Caki2 (cell line): ENCODE data around the gene SYS1. TPM values are rescaled to one million over a fixed set of nuclear protein-coding genes. Genes with fewer than 3 reads are reported as not detected.
A peak's percentile ranks its signal among the peaks of the same experiment; 100 is the strongest.

Source experiments
- DNase-seq: peaks from one replicate; pipeline ENCODE4 v3.0.0-alpha.2; 2015; ENCODE audit warnings: low read depth
- in situ Hi-C: cut with HindIII; loops from 2 replicates; pipeline ENCODE4 v1.10.0; 2016; ENCODE audit warnings: low sequenced_read_pairs, low pct_unique_long_range_greater_than_20kb, mixed read lengths
- total RNA-seq: library from RNA; depleted of rRNA; stranded (reverse); fragments of >200 nt; shearing (Covaris generic); gene quantifications from 2 replicates; pipeline ENCODE4 v1.2.3, GENCODE V29; 2014; ENCODE audit warnings: low replicate concordance

SYS1 gene
- total RNA-seq, 1 experiment from 2014 or later: 59.1 TPM

DNA sequence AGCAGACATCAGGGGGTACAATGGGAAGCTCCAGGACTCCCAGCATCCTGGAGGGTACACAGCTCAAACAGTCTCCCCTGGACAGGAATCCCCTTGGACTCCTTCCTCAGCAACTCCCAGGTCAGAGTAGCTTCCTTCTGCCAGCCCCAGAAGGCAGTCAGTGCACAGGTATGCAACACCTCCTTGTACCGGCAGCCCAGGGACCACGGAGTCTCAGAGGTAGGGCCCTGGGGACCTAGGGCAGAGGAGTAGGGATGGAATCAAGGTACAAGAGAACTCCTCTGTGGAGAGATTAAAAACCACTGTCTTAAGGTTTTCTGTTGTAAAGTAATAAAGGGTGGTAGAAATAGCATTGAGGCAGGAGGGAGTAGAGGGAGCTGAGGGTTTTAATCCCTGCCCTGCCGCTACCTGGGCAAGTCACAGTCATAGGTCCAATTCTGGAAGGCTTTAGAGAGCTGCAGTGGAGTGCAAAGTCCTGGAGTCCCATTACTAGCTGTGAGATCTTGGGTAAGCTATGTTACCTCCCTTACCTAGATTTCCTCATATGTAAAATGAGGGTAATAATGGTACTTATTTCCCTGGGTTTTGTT, 7.7 kb downstream of the SYS1 start:
- in situ Hi-C loops: no loop called here
- no peak for DNase-seq

DNA sequence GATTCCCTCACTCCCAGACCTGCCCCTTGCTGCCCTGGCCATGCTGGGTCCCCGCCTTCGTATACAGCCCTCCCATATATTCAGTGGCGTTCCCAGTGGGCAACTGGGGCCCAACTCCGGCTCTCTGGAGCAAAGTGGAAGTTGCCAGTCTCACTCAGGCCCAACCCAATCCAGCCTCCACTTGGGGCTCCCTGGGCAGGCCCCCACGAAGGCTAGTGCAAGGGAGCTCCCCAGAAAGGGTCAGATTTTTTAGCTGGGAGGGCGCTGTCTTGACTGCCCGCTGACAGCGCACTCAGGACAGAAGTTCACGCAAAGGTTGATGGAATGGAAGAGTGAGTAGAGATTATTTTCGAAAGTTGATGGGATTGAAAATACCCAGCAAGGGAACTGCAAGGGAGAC, 9.3 kb downstream of the SYS1 start:
- no peak for DNase-seq
- in situ Hi-C loops: no loop called here

DNA sequence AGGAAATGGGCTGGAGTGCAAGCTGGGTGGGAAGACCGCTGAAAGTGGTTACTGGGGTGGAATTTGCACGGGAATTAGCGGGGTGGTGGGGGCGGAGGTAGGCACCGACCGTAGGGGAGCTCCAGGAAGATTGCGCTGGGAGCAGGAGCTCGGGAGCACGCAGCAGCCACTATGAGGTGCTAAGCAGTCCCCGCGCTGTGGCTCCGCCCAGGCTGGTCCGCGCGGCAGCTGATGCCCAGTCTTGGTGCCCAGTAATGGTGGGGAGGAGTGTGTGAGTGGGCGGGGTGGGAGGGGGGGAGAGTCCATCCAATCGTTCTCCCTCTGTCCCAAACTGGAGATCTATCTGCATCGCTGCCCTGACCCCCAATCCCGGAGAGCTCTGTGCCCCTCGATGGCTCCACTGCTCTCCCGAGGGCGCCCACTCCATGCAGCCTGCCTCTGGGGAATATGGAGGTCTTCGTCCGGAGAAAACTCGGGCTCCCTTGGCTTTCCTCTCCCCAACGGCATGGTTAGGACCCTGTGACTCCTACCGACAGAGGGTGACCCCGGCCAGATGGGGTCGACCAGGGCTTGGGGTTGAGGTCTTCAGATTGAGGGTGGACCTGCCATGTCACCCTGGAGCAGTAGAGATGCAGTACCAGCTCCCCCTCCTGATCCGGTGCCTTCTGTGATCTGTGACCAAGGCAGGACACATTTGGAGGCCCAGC, 9.8 kb downstream of the SYS1 start:
- in situ Hi-C loops: no loop called here

DNA sequence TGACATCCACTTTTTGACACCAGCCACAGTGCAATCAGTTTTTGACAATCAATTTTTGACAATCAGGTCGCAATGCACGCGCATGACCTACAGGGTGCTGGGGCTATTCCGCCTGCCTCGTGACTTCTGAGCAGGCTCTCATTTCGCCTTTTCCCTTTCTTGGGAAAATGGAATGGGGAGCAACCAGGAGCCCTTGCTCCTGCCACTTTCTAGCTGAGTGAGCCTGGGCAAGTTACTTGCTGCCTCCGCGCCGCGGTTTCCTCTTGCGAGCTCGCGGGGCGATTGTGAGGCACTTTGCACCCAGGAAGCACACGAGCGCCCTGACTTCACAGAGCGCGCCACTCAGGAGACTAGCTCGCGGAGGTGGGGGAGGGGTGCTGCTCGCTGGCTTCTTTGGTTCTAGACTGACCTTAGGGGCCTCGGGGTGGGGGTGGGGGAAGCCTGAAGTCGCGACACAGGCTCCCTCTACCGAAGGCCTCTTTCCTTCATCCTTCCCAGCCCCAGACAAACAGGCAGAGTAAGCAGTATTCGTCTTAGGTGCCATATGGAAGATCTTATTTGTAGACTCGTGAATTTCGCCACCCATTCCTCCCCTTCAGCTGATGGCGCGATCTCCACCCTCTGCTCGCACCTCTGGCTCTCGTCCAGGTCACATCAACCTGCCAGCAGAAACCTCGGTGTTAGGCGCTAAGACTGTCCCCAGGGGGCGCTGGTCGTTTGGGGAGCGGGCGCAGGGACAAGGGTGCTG, 10.6 kb downstream of the SYS1 start:
- DNase-seq: peak; percentile 75
- in situ Hi-C loops: no loop called here

More for the DNA sequence above, 9.8 kb downstream of the SYS1 start:
- DNase-seq: no peak

DNA sequence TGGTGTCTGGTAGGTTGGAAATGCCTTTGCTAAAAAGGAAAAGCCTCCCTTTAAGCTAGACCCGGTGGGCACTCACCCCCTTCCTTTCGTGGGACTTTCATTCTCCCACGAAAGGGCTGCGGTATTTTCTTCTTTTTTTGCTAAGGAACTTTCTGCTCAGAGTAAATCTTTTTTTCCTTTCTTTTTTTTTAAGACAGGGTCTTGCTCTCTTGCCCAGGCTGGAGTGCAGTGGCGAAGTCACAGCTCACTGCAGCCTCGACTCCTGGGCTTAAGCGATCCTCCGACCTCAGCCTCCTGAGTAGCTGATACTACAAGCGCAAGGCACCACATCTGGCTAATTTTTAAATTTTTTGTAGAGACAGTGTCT, 11.1 kb downstream of the SYS1 start:
- in situ Hi-C loops: no loop called here
- DNase-seq: no peak

- in situ Hi-C loops: no loop called here
Observed at GRCh38 chr20:45374966-45375365, 12.0 kb downstream of the SYS1 start.

GRCh38 chr20:45377269-45377668, 14.3 kb downstream of the SYS1 start:
- peak; percentile 61 for DNase-seq
- in situ Hi-C loops: no loop called here

More at GRCh38 chr20:45374966-45375365, 12.0 kb downstream of the SYS1 start:
- no peak for DNase-seq

GRCh38 chr20:45378191-45378590, 15.2 kb downstream of the SYS1 start, which contains the start of gene TP53TG5:
Gene TP53TG5 (minus strand): TSS chr20:45378325. CDS start chr20:45378236, 89 bp downstream.
- DNase-seq: no peak
- in situ Hi-C loops: no loop called here

GRCh38 chr20:45387274-45387673, 24.3 kb downstream of the SYS1 start:
- in situ Hi-C loops: no loop called here
- DNase-seq: no peak

GRCh38 chr20:45390931-45391330, 28.0 kb downstream of the SYS1 start:
- in situ Hi-C loops: no loop called here

GRCh38 chr20:45391559-45391958, 28.6 kb downstream of the SYS1 start:
- DNase-seq: no peak
- in situ Hi-C loops: no loop called here

More at GRCh38 chr20:45390931-45391330, 28.0 kb downstream of the SYS1 start:
- DNase-seq: no peak

DNA sequence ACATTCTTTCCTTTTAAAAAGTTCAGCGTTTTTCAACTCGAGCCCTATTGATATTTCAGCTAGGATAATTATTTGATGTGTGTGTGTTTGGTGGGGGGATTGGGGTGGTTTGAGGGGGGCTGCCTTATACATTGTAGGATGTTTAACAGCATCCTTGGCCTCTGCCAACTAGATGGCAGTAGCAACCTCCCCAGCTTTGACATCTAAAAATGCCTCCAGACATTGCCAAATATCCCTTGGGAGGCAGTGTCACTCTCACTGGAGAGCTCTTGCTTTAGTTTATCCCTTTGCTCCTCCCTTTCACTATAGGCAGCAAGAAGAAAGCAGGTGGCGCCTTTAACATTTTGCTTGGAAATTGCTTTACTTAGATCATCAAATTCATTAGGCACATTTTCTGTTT, 29.8 kb downstream of the SYS1 start:
- DNase-seq: no peak
- in situ Hi-C loops: no loop called here

- DNase-seq: no peak
- in situ Hi-C loops: no loop called here
Observed at GRCh38 chr20:45394221-45395113, 31.5 kb downstream of the SYS1 start.

DNA sequence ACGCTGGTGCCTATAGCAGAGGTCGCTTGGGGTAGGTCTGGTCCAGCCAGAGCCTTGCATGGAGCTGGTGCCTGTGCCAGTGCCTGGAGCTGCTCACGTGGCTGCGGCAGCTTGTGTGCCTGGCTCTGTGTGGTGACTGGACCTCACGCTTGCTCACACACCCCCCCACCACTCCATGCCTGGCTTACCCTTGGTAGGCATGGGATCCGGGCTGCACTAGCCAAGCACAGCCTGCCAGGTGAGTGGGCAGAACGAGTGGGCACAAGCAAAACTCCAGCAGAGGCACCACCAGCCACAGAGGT, 32.1 kb downstream of the SYS1 start:
- no peak for DNase-seq
- in situ Hi-C loops: no loop called here

GRCh38 chr20:45399018-45399417, 36.1 kb downstream of the SYS1 start:
- DNase-seq: no peak
- in situ Hi-C loops: no loop called here

DNA sequence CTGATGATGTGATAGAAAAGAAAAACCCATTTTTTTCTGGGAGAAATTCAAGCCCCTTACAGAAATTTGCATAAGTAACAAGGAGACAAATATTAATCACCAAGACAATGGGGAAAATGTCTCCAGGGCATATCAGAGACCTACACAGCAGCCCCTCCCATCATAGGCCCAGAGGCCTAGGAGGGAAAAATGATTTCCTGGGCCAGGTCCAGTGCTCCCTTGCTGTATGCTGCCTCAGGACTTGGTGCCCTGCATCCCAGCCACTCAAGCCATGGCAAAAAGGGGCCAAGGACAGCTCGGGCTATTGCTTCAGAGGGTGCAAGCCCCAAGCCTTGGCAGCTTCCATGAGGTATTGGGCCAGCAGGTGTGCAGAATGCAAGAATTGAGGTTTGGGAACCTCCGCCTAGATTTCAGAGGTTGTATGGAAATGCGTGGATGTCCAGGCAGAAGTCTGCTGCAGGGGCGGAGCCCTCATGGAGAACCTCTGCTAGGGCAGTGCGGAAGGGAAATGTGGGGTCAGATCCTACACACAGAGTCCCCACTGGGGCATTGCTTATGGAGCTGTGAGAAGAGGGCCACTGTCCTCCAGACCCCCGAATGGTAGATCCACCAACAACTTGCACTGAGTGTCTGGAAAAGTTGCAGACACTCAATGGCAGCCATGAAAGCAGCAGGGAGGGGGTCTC, 37.5 kb downstream of the SYS1 start:
- in situ Hi-C loops: no loop called here
- DNase-seq: no peak

DNA sequence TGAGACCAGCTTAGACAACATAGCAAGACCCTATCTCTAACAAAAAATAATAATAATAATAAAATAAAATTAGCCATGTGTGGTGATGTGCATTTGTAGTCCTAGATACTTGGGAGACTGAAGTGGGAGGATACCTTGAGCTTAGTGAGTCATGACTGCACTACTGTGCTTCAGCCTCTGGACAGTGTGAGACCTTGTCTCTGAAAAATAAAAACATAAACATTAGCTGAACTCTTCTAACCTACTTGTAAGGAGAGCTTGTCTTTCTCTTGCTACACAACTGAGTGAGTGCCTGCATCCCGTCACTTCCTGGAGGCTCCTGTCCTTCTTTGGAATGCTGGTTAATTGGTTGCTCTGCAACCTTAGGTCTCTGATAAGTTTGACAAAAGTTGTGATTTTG, 40.0 kb downstream of the SYS1 start:
- peak; percentile 21 for DNase-seq
- in situ Hi-C loops: no loop called here

GRCh38 chr20:45404438-45404837, 41.5 kb downstream of the SYS1 start:
- in situ Hi-C loops: no loop called here
- no peak for DNase-seq
